ENCODE results near the gene HBP1. TPM values are rescaled to one million over a fixed set of nuclear protein-coding genes. Genes with fewer than 3 reads are reported as not detected.
"Not testable (repeated sequence)": the region's sequence is repeated elsewhere in the genome, so short reads cannot be mapped to it uniquely, and the experiment has no call there.

Gene HBP1
- total RNA-seq, 1 experiment from 2014 or later, result 30.2 TPM

DNA sequence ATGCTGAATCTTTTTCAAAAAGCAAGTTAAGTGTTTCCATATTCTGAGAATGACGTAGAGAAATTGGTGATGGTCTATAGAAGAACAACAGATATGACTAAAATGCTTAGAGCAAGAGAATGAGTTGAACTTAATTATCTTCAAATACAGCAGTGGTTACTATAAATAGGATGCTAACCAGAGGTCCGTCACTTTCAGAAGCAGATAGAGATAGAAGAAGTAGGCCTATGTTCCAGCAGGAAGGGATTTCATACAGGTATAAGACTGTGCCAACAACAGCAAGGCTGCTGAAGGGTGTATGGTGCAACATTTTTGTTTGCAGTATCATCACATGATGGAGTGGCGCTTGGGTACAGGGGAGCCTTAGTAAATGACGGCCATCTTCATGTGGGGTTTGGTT lies 68.6 kb downstream of the HBP1 start:
- no peak overlapping the region for H3K4me3 Mint-ChIP-seq (ENCODE audit: unreplicated experiment)
- no peak overlapping the region for H3K27ac Mint-ChIP-seq (ENCODE audit: low read depth, unreplicated experiment)
- H3K27me3 Mint-ChIP-seq (ENCODE audit: insufficient read depth, unreplicated experiment), result no peaks in the 10 kb centered on the region
- POLR2A ChIA-PET, result interaction anchor here (0.5 kb wide), 1 partner anchor 1295 kb away, joined by 3 read pairs; no protein-coding TSS in a partner anchor
- BruUV-seq (replicated peaks), result no TSS peak
- H3K36me3 Mint-ChIP-seq (ENCODE audit: insufficient read depth, unreplicated experiment), result no peaks in the 10 kb centered on the region
- CTCF ChIA-PET, result no interaction called here
- no peaks in the 10 kb centered on the region for H3K9me3 Mint-ChIP-seq (ENCODE audit: unreplicated experiment)
- no peak for DNase-seq (ENCODE audit: unreplicated experiment)
- no peaks in the 10 kb centered on the region for H3K4me1 Mint-ChIP-seq (ENCODE audit: insufficient read depth, unreplicated experiment)
- intact Hi-C loops (cut with micrococcal nuclease), result no loop called here
- TF ChIP-seq, protein P1, sequence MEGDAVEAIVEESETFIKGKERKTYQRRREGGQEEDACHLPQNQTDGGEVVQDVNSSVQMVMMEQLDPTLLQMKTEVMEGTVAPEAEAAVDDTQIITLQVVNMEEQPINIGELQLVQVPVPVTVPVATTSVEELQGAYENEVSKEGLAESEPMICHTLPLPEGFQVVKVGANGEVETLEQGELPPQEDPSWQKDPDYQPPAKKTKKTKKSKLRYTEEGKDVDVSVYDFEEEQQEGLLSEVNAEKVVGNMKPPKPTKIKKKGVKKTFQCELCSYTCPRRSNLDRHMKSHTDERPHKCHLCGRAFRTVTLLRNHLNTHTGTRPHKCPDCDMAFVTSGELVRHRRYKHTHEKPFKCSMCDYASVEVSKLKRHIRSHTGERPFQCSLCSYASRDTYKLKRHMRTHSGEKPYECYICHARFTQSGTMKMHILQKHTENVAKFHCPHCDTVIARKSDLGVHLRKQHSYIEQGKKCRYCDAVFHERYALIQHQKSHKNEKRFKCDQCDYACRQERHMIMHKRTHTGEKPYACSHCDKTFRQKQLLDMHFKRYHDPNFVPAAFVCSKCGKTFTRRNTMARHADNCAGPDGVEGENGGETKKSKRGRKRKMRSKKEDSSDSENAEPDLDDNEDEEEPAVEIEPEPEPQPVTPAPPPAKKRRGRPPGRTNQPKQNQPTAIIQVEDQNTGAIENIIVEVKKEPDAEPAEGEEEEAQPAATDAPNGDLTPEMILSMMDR (IDR thresholded peaks at IDR 0.05; ENCODE audit: unreplicated experiment), result no peak

DNA sequence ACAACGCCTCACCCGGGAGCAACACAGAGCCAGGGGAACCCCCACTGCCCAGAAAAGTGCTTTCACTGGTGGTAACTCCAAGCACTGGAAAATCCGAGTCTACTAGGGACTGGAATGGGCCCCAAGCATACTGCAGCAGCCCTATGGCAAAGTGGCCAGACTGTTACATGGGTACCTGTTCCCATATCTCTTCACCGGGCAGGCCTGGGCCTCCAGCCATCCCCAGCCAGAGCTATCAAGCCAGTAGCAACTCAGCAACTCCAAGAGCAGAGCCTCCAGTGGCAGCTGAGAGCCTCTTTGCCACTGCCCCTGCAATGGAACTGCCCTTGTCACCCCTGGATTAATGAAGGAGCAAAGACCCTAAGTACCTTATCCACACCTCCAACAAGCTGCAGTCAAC lies 73.5 kb downstream of the HBP1 start:
- Mint-ChIP-seq H3K27ac (ENCODE audit: low read depth, unreplicated experiment) (no peak overlapping the region), H3K4me3 (ENCODE audit: unreplicated experiment) (no peak overlapping the region), H3K4me1 (ENCODE audit: insufficient read depth, unreplicated experiment) (no peaks in the 10 kb centered on the region), H3K36me3 (ENCODE audit: insufficient read depth, unreplicated experiment) (peaks cover 13% of the 10 kb centered on the region), H3K27me3 (ENCODE audit: insufficient read depth, unreplicated experiment) (no peaks in the 10 kb centered on the region), H3K9me3 (ENCODE audit: unreplicated experiment) (no peaks in the 10 kb centered on the region)
- ChIA-PET POLR2A (no interaction called here), CTCF (no interaction called here)
- intact Hi-C loops (cut with micrococcal nuclease), result no loop called here
- no TSS peak for BruUV-seq (replicated peaks)
- DNase-seq (ENCODE audit: unreplicated experiment), result no peak
- TF ChIP-seq, protein P1 (IDR thresholded peaks at IDR 0.05; ENCODE audit: unreplicated experiment), result no peak

DNA sequence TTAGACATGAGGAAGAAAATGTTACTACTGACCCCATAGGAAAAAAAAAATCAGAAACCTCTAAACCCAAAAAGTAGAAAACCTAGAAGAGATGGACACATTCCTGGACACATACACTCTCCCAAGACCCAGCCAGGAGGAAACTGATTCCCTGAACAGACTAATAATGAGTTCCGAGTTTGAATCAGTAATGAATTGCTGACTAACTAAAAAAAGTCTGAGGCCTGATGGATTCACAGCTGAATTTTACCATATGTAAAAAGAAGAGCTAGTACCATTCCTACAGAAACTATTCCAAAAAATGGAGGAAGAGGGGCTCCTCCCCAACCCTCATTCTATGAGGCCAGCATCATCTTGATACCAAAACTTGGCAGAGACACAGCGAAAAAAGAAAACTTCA lies 75.8 kb downstream of the HBP1 start:
- CTCF ChIA-PET, result no interaction called here
- peaks cover 13% of the 10 kb centered on the region for H3K36me3 Mint-ChIP-seq (ENCODE audit: insufficient read depth, unreplicated experiment)
- intact Hi-C loops (cut with micrococcal nuclease), result no loop called here

DNA sequence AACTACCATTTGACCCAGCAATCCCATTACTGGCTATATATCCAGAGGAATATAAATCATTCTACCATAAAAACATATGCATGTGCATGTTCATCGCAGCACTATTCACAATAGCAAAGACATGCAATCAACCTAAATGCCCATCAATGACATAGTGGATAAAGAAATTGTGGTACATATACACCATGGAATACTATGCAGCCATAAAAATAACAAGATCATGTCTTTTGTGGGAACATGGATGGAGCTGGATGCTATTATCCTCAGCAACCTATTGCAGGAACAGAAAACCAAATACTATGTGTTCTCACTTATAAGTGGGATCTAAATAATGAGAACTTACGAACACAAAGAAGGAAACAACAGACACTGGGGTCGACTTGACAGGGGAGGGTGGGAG lies 78.0 kb downstream of the HBP1 start:
- H3K27me3 Mint-ChIP-seq (ENCODE audit: insufficient read depth, unreplicated experiment); BruUV-seq (replicated peaks); H3K4me3 Mint-ChIP-seq (ENCODE audit: unreplicated experiment); H3K9me3 Mint-ChIP-seq (ENCODE audit: unreplicated experiment); intact Hi-C loops (cut with micrococcal nuclease); DNase-seq (ENCODE audit: unreplicated experiment); CTCF ChIA-PET; H3K27ac Mint-ChIP-seq (ENCODE audit: low read depth, unreplicated experiment); POLR2A ChIA-PET; H3K4me1 Mint-ChIP-seq (ENCODE audit: insufficient read depth, unreplicated experiment): not testable (repeated sequence)
- H3K36me3 Mint-ChIP-seq (ENCODE audit: insufficient read depth, unreplicated experiment), result peaks cover 13% of the 10 kb centered on the region

More for the DNA sequence above, 75.8 kb downstream of the HBP1 start:
- H3K27me3 Mint-ChIP-seq (ENCODE audit: insufficient read depth, unreplicated experiment), result no peaks in the 10 kb centered on the region
- BruUV-seq (replicated peaks), result no TSS peak
- POLR2A ChIA-PET, result interaction anchor here (0.6 kb wide), 1 partner anchor 182 kb away, joined by 3 read pairs; no protein-coding TSS in a partner anchor
- H3K27ac Mint-ChIP-seq (ENCODE audit: low read depth, unreplicated experiment), result no peak overlapping the region
- TF ChIP-seq, protein P1 (IDR thresholded peaks at IDR 0.05; ENCODE audit: unreplicated experiment), result no peak
- no peaks in the 10 kb centered on the region for H3K4me1 Mint-ChIP-seq (ENCODE audit: insufficient read depth, unreplicated experiment)
- no peak for DNase-seq (ENCODE audit: unreplicated experiment)
- H3K9me3 Mint-ChIP-seq (ENCODE audit: unreplicated experiment), result no peaks in the 10 kb centered on the region
- H3K4me3 Mint-ChIP-seq (ENCODE audit: unreplicated experiment), result no peak overlapping the region

Data from MCF 10A (cell line).